ENCODE measurements around the gene PHACTR3. TPM values are rescaled to one million over a fixed set of nuclear protein-coding genes. Genes with fewer than 3 reads are reported as not detected.

PHACTR3 gene
- total RNA-seq, 1 donor from 2014 or later = not detected

DNA sequence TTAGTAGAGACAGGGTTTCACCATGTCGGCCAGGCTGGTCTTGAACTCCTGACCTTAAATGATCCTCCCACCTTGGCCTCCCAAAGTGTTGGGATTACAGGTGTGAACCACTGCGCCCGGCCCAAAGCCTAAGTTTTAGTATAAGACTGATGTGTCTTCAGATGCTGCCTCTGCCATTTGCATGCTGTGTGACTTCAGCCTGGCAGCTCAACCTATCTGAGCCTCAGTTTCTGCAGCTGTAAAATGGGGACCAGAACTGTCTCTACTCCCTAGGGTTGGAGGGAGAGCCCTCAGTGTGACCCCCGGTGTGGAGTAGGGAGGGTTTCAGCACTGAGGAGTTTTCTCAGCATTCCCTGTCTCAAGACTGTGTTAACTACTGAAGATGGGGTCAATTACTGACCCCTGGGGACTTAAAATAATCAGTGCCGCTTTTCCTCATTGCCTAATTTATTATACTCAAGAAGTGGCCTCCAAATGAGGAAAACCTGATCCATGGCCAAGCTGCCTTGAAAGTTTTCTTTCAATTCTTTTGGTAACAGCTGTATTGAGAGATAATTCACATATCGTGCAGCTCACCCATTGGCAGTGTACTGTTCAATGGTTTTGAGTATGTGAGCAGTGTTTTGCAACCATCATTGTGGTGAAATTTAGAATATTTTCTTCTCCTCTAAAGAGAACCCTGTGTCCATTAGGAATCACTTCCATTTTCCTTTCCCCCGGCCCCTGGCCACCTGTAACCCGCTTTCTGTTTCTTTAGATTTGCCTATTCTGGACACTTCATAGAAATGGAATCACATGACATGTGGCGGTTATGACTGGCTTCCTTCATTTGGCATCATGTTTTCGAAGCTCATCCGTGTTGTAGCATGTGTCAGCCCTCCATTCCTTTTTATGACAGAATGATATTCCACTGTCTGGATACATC lies 64.8 kb downstream of the PHACTR3 start:
- intact Hi-C loops (cut with micrococcal nuclease) = no loop called here

DNA sequence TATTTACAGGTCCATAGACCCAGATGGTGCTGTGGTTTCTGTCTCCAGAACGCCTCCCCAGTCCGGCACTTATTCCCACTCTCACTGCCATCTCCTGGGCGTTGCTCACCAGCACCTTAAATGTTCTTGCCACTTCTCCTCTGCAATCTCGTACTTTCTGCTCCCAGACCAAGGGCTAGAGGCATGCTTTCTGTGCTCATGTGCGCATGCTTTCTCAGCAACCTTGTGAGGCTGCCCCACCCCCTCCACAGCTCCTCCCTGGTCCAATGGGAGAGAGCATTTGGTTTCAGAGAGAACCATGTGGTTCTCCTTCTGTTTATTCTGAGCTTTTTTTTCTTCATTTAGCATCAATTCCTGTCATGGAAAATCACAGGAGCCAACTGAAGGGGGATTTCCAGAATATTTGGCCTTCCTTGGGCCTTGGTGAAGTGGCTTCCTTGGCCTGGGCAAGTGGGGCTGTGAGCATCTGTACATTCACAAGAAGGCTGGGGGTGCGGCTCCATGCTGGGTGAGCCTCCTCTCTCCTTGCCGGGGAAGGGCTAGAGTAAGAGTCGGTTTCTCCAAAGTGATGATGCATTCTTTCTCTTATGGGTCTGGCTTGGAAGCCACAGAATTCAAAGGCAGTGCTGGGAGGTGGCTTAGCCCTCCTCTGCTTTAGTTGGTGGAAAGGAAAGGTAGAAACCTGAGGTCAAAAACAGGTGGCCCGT lies 66.6 kb downstream of the PHACTR3 start:
- intact Hi-C loops (cut with micrococcal nuclease) = no loop called here

DNA sequence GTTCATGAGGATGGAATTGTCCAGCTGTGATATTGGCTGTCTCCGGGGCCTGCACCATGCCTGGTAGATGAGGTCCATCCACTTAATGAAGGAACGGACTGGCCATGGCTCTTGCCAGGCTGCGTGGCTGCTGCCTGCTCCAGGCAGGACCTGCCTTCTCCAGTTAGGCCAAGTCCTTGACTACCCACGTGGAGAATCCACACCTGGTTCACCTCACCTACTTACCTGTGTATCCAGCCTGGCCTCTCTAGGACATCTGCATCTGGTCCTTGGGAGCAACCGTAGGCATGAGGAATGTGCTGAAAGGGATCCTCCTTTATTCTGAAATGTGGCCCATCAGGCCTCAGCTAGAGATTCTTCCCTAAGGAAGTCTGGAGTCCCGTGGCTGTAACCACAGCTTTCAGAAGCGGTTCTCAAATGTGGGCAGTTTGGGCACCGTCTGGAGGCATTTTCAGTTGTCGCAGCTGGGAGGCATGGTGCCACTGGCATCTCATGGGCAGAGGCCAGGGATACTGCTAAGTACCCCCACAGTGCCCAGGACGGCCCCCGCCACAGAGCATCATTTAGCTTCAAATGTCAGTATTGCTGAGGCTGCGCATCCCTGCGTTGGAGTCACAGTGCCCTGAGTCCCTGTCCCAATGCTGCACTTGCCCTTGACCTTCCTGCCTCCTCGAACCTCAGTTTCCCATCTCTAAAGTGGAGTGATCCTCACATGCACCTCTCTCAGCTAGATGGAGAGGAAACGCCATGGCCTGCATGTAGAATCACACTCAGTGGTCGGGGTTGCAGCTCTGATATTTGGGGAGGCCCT lies 67.5 kb downstream of the PHACTR3 start:
- intact Hi-C loops (cut with micrococcal nuclease) = no loop called here

DNA sequence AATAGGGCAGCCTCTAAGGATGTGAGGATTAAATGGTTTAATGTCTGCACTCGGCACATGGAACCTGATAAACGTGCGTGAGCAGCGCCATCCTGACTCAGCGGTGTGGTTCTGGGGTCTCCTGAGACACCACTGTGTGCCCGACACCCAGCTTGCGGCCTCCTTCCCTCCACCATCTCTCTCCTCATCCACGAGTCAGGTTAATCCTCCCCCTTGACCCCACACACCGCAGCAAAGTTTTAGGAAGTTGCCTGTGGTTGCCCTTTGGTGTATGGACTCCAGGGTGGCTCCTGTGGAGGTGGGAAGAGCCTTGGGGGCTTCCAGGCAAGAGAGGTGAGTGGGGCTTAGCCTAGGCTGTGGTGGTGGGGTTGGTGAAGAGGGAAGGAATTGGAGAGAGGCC lies 68.2 kb downstream of the PHACTR3 start:
- intact Hi-C loops (cut with micrococcal nuclease) = no loop called here

DNA sequence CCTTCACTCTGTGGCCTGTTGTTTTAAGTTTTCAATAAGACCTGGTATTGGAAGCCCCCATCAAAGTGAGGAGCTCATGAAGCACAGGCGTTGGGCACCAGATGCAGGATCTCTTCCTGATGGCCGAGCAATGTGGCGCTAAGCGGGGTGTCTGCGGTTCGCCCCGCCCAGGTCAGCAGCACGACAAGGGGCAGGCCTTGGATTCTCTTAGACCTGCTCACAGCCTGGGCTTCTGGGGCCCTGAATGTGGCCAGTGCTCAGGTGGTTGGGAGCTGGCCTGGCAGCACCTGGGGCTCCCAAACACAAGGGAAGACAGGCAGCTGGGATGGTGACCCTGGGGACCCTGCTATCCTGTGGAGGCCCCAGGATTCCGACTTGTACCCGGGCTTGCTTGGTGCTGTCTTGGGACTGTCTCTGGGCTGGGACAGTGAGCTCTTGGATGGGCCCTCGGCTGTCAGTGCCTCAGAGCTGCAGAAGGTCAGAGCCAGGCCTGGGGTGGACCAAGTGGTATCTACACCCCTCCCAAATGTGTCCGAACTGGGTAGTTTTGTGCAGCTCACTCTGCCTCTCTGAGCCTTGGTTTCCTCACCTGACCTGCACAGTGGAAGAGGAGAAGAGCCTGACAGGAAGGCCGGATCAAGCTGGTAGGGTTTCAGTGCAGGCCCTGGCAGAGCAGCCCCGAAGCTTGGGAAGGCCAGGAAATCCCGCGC lies 69.1 kb downstream of the PHACTR3 start:
- intact Hi-C loops (cut with micrococcal nuclease) = no loop called here

DNA sequence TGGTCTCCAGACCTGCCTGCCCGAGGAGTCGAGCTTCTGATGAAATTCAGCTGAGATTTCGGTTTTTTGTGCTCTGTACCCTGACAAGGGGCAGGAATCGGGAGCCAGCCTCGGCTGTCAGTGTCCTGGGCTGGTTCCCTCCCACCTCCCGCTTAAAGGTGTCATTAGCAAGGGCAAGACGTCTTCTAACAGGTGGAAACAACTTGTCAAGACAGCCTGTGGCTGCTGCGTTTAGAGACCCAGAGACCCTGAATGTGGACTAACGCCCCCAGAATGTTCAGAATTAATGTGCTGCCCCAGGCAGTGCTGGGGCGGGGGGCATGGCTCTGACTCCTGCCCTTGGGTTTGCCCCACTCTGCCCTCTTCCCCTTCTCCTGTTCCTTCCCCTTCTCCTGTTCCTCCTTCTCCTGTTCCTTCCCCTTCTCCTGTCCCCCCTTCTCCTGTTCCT lies 69.7 kb downstream of the PHACTR3 start:
- intact Hi-C loops (cut with micrococcal nuclease) = no loop called here

DNA sequence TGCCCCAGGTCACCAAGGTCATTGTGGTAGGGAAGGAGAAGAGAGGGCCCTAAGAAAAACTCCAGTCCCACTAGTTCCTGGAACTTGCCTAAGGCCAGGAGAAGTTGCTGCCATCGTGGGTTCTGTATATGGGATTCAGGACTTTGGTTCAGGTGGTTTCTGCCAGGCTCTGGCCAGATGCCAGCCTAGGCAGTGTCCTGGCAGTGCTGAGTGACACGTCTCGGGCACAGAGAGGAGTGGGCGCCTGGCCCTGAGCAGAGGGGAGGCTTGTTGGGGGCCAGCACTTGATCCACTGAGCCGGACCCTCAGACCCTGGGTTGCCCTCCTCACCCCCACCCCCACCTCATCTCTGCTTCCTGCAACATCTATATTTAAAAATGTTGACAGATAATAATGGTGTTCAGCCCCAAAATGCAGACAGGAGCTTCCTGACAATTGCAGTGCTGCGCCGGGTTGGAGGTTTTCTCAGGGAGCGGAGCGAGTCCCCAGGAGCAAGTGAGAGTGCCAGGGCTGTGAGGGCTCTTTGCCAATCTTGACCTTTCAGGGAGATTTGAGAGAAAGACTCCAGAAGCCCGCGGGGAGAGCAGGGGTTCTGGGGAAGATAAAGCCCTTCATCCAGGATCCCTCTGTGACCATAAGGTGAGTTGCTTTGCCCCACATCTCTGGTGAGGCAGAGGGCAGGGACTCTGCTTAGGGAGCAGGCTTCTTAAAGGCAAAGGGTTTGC lies 71.9 kb downstream of the PHACTR3 start:
- intact Hi-C loops (cut with micrococcal nuclease) = no loop called here

DNA sequence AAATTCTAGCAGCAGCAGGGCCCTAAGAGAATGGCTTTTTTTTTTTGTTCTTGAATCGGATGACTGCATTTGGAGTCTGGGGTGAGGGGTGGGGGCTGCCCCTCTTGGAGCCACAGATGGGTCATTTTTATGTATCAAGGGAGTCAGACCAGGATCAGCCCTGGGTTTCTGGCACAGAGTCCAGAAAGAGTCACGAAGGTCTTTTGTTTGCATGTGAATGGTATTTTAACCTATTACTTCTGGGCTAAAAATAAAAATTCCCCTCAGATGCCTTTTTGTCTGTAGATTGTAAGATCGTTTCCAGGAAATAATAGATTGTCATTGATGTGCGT lies 72.5 kb downstream of the PHACTR3 start:
- intact Hi-C loops (cut with micrococcal nuclease) = no loop called here

DNA sequence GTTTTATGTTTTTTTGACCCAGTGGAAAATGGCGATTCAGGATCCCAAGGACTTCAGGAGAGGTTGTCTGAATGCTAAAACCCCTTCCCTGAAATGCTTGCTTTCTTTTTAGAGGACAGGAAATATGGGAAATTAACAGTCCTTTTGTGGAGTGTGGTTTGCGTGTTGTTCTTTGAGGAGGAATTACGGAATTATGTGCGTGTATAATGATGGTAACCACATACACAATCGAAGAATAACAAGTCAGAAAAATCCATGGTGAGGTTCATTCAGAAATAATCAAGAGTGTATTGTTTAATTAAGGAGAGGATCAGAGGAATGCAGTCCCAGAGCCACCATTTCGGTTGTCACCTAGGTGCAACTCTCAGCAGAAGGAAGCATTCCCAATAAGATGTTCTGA lies 73.2 kb downstream of the PHACTR3 start:
- intact Hi-C loops (cut with micrococcal nuclease) = no loop called here

DNA sequence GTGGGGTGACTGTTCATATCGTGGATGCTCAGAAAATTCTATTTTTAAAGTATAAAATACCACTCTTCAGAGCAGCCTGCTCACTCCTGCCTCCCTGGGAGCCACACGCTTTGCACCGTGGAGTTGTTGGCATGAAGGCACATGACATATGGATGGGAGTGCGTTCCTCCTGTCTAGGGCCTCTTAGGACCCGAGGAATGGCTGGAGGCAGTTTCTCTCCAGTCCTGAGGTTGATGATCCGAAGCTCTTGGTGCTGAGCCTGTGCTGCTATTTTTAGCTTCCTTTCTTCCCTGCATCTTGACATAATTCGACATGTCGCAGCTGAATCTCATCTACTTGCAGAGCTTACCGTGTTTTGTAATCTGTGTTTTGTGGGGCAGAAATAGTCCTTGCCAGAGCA lies 73.9 kb downstream of the PHACTR3 start:
- intact Hi-C loops (cut with micrococcal nuclease) = no loop called here

DNA sequence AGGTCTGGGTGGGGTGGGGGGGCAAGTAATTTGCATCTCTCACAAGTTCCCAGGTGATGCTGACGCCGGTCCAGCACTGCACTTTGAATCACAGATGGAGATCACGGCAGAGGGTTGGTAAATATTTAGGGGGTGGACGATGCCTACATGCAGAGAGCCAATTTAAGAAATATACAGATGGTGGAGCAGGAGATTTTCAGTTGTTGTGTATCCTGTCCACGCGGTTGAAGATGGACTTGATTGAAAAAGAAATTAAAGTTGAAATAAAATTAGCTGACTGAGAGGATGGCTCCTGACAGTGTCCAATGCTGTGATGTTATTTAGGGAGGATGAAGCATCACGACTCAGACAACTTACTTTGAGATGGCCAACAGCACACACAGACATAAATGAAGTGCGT lies 74.6 kb downstream of the PHACTR3 start:
- intact Hi-C loops (cut with micrococcal nuclease) = no loop called here

DNA sequence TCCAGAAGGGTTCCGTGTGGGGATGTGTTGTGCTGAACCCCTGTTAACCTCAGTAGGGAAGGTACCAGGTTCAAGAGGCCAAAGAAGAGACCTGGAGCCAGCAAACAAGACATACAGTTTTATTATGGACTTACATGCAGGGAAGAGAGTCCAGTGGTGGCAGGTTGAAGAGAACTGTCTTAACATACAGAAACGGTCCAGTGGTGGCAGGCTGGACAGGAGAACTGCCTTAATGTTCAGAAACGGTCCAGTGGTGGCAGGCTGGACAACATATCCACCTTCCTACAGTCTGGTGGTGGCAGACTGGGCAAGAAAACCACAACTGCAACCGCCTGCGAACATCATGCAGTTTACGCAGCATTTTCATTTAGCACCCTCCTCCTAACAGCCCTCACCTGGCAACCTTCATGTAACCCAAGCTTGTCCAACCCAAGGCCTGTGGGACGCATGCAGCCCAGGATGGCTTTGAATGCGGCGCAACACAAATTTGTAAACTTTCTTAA lies 75.9 kb downstream of the PHACTR3 start:
- intact Hi-C loops (cut with micrococcal nuclease) = no loop called here

DNA sequence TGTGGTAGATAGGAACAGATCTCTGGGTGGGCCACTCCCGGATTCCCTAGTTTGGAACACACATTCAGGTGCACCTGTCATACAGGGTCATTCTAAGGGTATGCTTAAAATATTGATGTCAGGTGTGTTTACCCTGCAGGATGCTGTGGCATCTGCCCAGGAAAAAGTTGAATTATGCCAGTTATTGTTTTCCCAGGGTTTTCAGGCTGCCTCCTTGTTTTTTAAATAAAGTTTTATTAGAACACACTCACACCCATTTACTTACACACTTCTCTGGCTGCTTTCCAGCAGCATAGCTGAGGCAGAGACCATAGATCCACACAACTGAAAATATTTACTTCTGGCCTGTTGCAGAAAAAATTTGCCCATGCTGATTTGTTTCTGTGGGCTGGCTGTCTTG lies 76.5 kb downstream of the PHACTR3 start:
- intact Hi-C loops (cut with micrococcal nuclease) = no loop called here

DNA sequence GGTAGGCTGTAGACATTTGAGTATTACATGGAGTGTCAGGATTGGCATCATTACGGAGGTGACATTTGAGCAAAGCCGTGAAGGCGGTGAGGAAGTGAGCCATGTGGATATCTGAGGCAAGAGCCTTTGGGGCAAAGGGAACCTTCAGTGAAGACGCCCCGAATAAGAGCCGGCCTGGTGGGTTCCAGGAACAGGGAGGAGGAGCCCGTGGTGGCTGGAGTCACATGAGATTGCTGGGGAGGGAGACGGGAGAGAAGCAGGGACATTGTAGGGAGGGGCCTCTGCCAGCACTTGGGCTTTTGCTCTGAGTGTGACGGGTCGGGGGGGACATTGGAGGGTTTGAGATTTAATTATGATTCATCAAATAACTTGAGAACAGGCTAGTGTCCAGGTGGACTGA lies 78.3 kb downstream of the PHACTR3 start:
- intact Hi-C loops (cut with micrococcal nuclease) = no loop called here

DNA sequence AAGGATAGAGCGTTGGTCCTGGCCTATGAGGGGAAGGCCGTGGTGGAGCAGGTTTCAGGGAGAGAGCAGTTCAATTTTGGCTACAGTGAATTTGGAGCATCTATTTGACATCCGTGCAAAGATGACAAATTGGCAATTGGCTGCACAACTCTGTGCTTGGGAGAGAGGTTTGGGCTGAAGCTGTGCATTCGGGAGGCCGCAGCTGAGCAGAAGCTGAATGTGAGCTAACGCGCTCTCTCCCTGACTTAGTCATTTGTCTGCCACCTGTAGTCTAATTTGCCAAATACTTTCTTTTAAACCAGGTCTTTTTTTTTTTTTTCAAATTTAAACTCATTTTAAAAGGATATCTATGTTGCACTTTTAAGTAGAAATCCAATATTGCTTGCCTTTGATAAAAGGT lies 78.8 kb downstream of the PHACTR3 start:
- intact Hi-C loops (cut with micrococcal nuclease) = no loop called here

DNA sequence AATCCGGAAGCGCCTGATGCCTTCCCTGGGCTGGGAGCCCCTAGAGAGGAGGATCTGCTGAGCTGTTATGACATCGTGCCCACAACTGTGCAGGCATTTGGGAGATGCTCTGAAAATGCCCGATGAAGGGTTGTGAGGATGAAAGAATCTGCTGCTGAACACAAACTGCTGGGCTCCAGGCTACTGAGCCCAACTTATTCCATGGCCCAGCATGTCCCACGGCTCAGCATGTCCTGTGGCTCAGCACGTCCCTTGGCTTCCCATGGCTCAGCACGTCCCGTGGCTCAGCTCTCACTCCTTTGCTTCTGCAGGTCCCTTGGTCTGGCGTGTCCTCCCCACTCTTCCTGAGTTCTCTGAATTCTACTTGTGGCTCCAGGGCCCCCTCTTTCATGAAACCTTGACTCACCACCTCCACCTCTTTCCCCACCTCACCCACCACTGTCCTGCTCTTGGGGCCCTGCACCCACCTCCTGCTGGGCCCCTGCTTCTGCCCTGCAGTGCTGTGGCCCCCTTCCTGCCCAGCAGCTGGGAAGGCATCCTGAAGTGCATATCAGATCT lies 80.4 kb downstream of the PHACTR3 start:
- intact Hi-C loops (cut with micrococcal nuclease) = no loop called here

DNA sequence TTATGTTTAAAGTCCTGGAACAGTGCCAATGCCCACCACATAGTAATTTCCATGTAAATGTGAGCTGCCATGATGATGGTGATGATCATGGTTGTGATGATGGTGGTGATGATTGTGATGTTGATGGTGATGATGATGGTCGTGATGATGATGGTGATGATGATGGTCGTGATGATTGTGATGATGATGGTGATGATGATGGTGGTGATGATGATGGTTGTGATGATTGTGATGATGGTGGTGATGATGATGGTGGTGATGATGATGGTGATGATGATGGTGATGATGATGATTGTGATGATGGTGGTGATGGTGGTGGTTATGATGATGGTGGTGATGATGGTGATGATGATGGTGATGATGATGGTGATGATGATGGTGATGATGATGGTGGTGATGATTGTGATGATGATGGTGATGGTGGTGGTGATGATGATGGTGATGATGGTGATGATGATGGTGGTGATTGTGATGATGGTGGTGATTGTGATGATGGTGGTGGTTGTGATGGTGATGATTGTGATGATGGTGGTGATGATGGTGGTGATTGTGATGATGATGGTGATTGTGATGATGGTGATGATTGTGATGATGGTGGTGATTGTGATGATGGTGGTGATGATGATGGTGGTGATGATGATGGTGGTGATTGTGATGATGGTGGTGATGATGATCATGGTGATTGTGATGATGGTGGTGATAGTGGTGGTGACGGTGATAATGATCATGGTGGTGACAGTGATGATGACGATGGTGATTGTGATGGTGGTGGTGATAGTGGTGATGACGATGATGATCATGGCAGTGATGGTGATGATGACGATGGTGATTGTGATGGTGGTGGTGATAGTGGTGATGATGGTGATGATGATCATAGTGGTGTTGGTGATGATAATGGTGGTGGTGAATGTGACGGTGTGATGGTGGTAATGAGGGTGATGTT lies 82.3 kb downstream of the PHACTR3 start:
- intact Hi-C loops (cut with micrococcal nuclease) = no loop called here

DNA sequence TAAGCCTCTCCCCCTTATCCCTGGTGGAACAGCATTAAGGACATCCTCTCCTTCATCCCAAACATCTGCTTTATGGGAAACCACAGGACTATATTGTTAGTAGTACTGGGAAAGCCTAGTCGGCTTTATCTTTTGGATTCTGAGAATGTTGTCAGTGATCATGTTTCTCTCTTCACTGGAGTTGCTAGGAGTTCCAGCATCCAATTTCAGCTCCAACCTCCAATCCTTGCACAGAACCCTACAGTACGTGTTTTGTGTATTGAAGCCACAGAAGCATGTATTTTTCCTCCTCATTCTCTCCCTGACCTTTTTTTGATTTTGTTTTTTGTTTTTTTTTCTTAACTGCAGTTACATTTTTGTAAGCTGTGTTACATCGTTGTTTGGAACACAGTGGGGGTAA lies 84.0 kb downstream of the PHACTR3 start:
- intact Hi-C loops (cut with micrococcal nuclease) = no loop called here

DNA sequence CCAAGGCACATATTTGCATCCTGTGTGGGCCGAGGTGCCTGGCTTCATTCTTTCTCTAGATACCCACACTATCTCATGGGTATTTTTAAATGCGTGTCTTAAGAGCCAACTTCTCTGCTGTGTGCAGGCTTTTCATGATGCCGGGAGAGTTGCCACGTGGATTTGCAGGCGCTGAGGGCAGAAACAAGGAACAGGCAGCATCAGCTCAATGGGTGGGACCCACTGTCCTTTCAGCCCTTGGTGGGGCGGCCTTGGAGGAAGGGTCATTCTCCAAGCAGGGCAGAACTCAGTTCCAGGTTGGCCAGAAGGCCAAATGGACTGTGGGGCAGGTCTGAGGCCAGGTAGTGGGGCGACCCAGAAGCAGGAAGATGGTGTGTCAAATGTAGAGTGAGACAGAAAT lies 84.7 kb downstream of the PHACTR3 start:
- intact Hi-C loops (cut with micrococcal nuclease) = no loop called here

Measured in T-helper 2 cell treated with Interferon-gamma antibody and Interleukin-4, amounts not matched to agents 100 ng/mL and 5 ng/mL, for 36 hours (primary cell).